Central memory CD4-positive, alpha-beta T cell (primary cell): ENCODE measurements around the gene PROCR.
"Not testable (repeated sequence)": the region's sequence is repeated elsewhere in the genome, so short reads cannot be mapped to it uniquely, and the experiment has no call there.

Experiments
- DNase-seq: peaks from one replicate; pipeline ENCODE4 v3.0.0; 2022
- total RNA-seq, 3 experiments: gene quantifications; one replicate each; lab custom pipeline; 2026; lab: John Stamatoyannopoulos, UW

PROCR gene
- total RNA-seq = 0.19 to 0.44 (median 0.42) reads per million in 3 experiments

GRCh38 chr20:35171753-35172433 lies at the start of gene PROCR:
Gene PROCR (plus strand): TSS chr20:35172072. CDS start chr20:35172155, 83 bp downstream.
- DNase-seq = no peak

- no peak for DNase-seq
Observed at GRCh38 chr20:35122756-35123405, 49.0 kb upstream of the PROCR start.

GRCh38 chr20:35125753-35126152 lies 46.1 kb upstream of the PROCR start:
- no peak for DNase-seq

GRCh38 chr20:35129647-35130069 lies 42.2 kb upstream of the PROCR start:
- DNase-seq = no peak

- DNase-seq = no peak
Observed at GRCh38 chr20:35131934-35132333, 39.9 kb upstream of the PROCR start.

- DNase-seq = no peak
Observed at GRCh38 chr20:35133031-35133430, 38.8 kb upstream of the PROCR start.

- DNase-seq = no peak
Observed at GRCh38 chr20:35133735-35134134, 38.1 kb upstream of the PROCR start.

- no peak for DNase-seq
Observed at GRCh38 chr20:35134472-35134871, 37.4 kb upstream of the PROCR start.

- no peak for DNase-seq
Observed at GRCh38 chr20:35134880-35135279, 37.0 kb upstream of the PROCR start.

GRCh38 chr20:35135867-35136586 lies 35.8 kb upstream of the PROCR start:
- DNase-seq = no peak

GRCh38 chr20:35144694-35145093 lies 27.2 kb upstream of the PROCR start:
- DNase-seq = no peak

GRCh38 chr20:35145141-35145564 lies 26.7 kb upstream of the PROCR start:
- peak; percentile 62 for DNase-seq

- DNase-seq = peak; percentile 1
Observed at GRCh38 chr20:35146299-35146919, 25.5 kb upstream of the PROCR start.

GRCh38 chr20:35146920-35147574 lies 24.8 kb upstream of the PROCR start, which contains the start of gene EDEM2:
Gene EDEM2 (minus strand): TSS chr20:35147336. CDS start chr20:35147258, 78 bp downstream.
- DNase-seq = peak; percentile 93

- DNase-seq = not testable (repeated sequence)
Observed at GRCh38 chr20:35147575-35148071, 24.2 kb upstream of the PROCR start.

GRCh38 chr20:35150846-35151579 lies 20.9 kb upstream of the PROCR start:
- no peak for DNase-seq

- DNase-seq = no peak
Observed at GRCh38 chr20:35151736-35152135, 20.1 kb upstream of the PROCR start.

GRCh38 chr20:35155936-35156335 lies 15.9 kb upstream of the PROCR start:
- no peak for DNase-seq

GRCh38 chr20:35156978-35157377 lies 14.9 kb upstream of the PROCR start:
- no peak for DNase-seq

GRCh38 chr20:35160341-35160740 lies 11.5 kb upstream of the PROCR start:
- DNase-seq = not testable (repeated sequence)

GRCh38 chr20:35164531-35164930 lies 7.3 kb upstream of the PROCR start:
- DNase-seq = not testable (repeated sequence)
